Endodermal cell (in vitro differentiated cells): ENCODE data around the gene CBFA2T2. TPM values are rescaled to one million over a fixed set of nuclear protein-coding genes. Genes with fewer than 3 reads are reported as not detected.

Experiments
- DNase-seq: peaks from one replicate; pipeline ENCODE4 v3.0.0-alpha.2; 2017
- H3K27ac ChIP-seq: 2 replicates; pipeline ENCODE4 v1.5.1; 2013; ENCODE audit warnings: mild to moderate bottlenecking, low read depth, low read length, moderate library complexity
- H3K27me3 ChIP-seq: 2 replicates; pipeline ENCODE4 v1.6.1; 2013; ENCODE audit warnings: mild to moderate bottlenecking, low read length, moderate library complexity; ENCODE audit not compliant: insufficient read depth, control insufficient read depth, poor library complexity, severe bottlenecking
- H3K36me3 ChIP-seq: 2 replicates; pipeline ENCODE4 v1.7.0; 2013; ENCODE audit warnings: mild to moderate bottlenecking, low read length, moderate library complexity; ENCODE audit not compliant: control insufficient read depth, insufficient read depth
- H3K4me1 ChIP-seq: one replicate; pipeline ENCODE4 v1.7.0; 2013; ENCODE audit warnings: low read length; ENCODE audit not compliant: control insufficient read depth, insufficient read depth
- H3K4me3 ChIP-seq: 2 replicates; pipeline ENCODE4 v1.5.1; 2013; ENCODE audit warnings: mild to moderate bottlenecking, low read length, moderate library complexity
- H3K9ac ChIP-seq: 2 replicates; pipeline ENCODE4 v1.6.1; 2013; ENCODE audit warnings: mild to moderate bottlenecking, low read length, moderate library complexity; ENCODE audit not compliant: poor library complexity, severe bottlenecking; ENCODE audit errors: extremely low read depth
- H3K9me3 ChIP-seq: 2 replicates; pipeline ENCODE4 v1.6.1; 2013; ENCODE audit warnings: mild to moderate bottlenecking, low read length, moderate library complexity; ENCODE audit not compliant: control insufficient read depth
- H3K27ac Mint-ChIP-seq: 2 replicates; pipeline ENCODE4 v1.8.0; 2020; ENCODE audit warnings: mixed read lengths
- H3K27me3 Mint-ChIP-seq: 2 replicates; pipeline ENCODE4 v1.8.0; 2021; ENCODE audit warnings: mild to moderate bottlenecking, mixed read lengths; ENCODE audit not compliant: insufficient read depth
- H3K36me3 Mint-ChIP-seq: 2 replicates; pipeline ENCODE4 v1.8.0; 2020; ENCODE audit warnings: low read depth, mixed read lengths
- H3K4me1 Mint-ChIP-seq: 2 replicates; pipeline ENCODE4 v1.8.0; 2020; ENCODE audit warnings: mixed read lengths
- H3K4me3 Mint-ChIP-seq: 2 replicates; pipeline ENCODE4 v1.8.0; 2020; ENCODE audit warnings: mild to moderate bottlenecking, moderate library complexity, mixed read lengths
- H3K9me3 Mint-ChIP-seq: 2 replicates; pipeline ENCODE4 v1.8.0; 2020; ENCODE audit warnings: mild to moderate bottlenecking, mixed read lengths
- CTCF ChIP-seq: fragments of 200-600 bp; sonication (generic); conservative IDR thresholded peaks from 2 replicates; pipeline ENCODE4 v1.5.0; 2021; ENCODE audit warnings: antibody characterized with exemption, mild to moderate bottlenecking
- WGBS, 2 experiments: methylation state at CpG; one replicate each; pipeline versions ENCODE4 v1.1.5 to v1.1.7; 2013; ENCODE audit warnings: missing lambda C conversion rate in 2 of 2, mixed read lengths in 1 of 2; ENCODE audit not compliant: insufficient coverage in 1 of 2, insufficient read length in 1 of 2; 5-methylcytosine and 5-hydroxymethylcytosine counted together
- total RNA-seq, 2 donors: library from RNA; stranded (reverse); fragmentation: NEBNext Ultra II Directional in 1 of 2; extraction: Animal tissue kit (Norgen Biotek cat#: 25700) in 1 of 2; gene quantifications; 2 replicates in 1 of 2; 3 replicates in 1 of 2; pipeline ENCODE4 v1.2.1, GENCODE V29; 2021

CBFA2T2 gene
- total RNA-seq, 2 donors from 2014 or later: 26.8 to 32.7 TPM

- Histone ChIP-seq H3K4me1 (peaks cover 10% of the 10 kb centered on the region), H3K36me3 (no peaks in the 10 kb centered on the region), H3K27me3 (no peaks in the 10 kb centered on the region), H3K9me3 (no peaks in the 10 kb centered on the region), H3K4me3 (peak overlapping the region; percentile 66), H3K27ac (no peak overlapping the region), H3K9ac (no peak overlapping the region)
- H3K4me3 Mint-ChIP-seq: peak overlapping the region; percentile 79
- peaks cover 34% of the 10 kb centered on the region for H3K4me1 Mint-ChIP-seq
- H3K27ac Mint-ChIP-seq: peak overlapping the region; percentile 27
- H3K27me3 Mint-ChIP-seq: peaks cover 6% of the 10 kb centered on the region
- no peak for DNase-seq
- H3K9me3 Mint-ChIP-seq: no peaks in the 10 kb centered on the region
- 87 to 89% methylated on average over 10 to 14 of the region's 14 CpGs for WGBS, 2 experiments
- TF ChIP-seq CTCF: no peak
- H3K36me3 Mint-ChIP-seq: no peaks in the 10 kb centered on the region
Measured at GRCh38 chr20:33686984-33687366, 197.1 kb downstream of the CBFA2T2 start.

GRCh38 chr20:33687370-33687915 is 197.5 kb downstream of the CBFA2T2 start:
- H3K4me3 Mint-ChIP-seq: no peak overlapping the region
- Histone ChIP-seq H3K27me3 (no peaks in the 10 kb centered on the region), H3K9me3 (no peaks in the 10 kb centered on the region), H3K4me3 (no peak overlapping the region), H3K36me3 (no peaks in the 10 kb centered on the region), H3K4me1 (peaks cover 10% of the 10 kb centered on the region), H3K27ac (no peak overlapping the region), H3K9ac (no peak overlapping the region)
- DNase-seq: no peak
- no peaks in the 10 kb centered on the region for H3K36me3 Mint-ChIP-seq
- TF ChIP-seq CTCF: no peak
- H3K9me3 Mint-ChIP-seq: no peaks in the 10 kb centered on the region
- peaks cover 33% of the 10 kb centered on the region for H3K4me1 Mint-ChIP-seq
- H3K27me3 Mint-ChIP-seq: peaks cover 8% of the 10 kb centered on the region
- no peak overlapping the region for H3K27ac Mint-ChIP-seq
- WGBS, 2 experiments: 84 to 85% methylated on average over 6 to 8 of the region's 8 CpGs

- Histone ChIP-seq H3K36me3 (no peaks in the 10 kb centered on the region), H3K9ac (no peak overlapping the region), H3K27me3 (no peaks in the 10 kb centered on the region), H3K27ac (no peak overlapping the region), H3K4me1 (peaks cover 10% of the 10 kb centered on the region), H3K9me3 (no peaks in the 10 kb centered on the region), H3K4me3 (no peak overlapping the region)
- no peak for DNase-seq
- no peak for TF ChIP-seq CTCF
- H3K27me3 Mint-ChIP-seq: peaks cover 8% of the 10 kb centered on the region
- peak overlapping the region; percentile 4 for H3K27ac Mint-ChIP-seq
- H3K4me3 Mint-ChIP-seq: no peak overlapping the region
- WGBS, 2 experiments: 92 to 100% methylated on average over 2 to 3 of the region's 3 CpGs
- no peaks in the 10 kb centered on the region for H3K36me3 Mint-ChIP-seq
- peaks cover 31% of the 10 kb centered on the region for H3K4me1 Mint-ChIP-seq
- no peaks in the 10 kb centered on the region for H3K9me3 Mint-ChIP-seq
Measured at GRCh38 chr20:33687993-33688937, 198.4 kb downstream of the CBFA2T2 start.
